Neural cell (in vitro differentiated cells): ENCODE results near the gene CD300LF. TPM values are rescaled to one million over a fixed set of nuclear protein-coding genes. Genes with fewer than 3 reads are reported as not detected.

Source experiments
- H2AFZ ChIP-seq: fragments of 200-600, 300-800 bp; sonication (generic), shearing (Covaris generic); 2 replicates; pipeline ENCODE4 v1.6.0; 2014; ENCODE audit warnings: low read depth, mild to moderate bottlenecking, antibody characterized with exemption, low read length, moderate library complexity
- H3F3A ChIP-seq: fragments of 200-600 bp; shearing (Covaris generic); 2 replicates; pipeline ENCODE4 v1.6.1; 2016; ENCODE audit warnings: mild to moderate bottlenecking, moderate library complexity, mixed read lengths, antibody characterized with exemption, low read length; ENCODE audit not compliant: insufficient read depth, poor library complexity, severe bottlenecking
- H3K27ac ChIP-seq: fragments of 200-600, 300-800 bp; sonication (generic), shearing (Covaris generic); 2 replicates; pipeline ENCODE4 v1.5.1; 2014; ENCODE audit warnings: mild to moderate bottlenecking, low read length, moderate library complexity
- H3K27me3 ChIP-seq: fragments of 300-800, 200-600 bp; sonication (generic), shearing (Covaris generic); 2 replicates; pipeline ENCODE4 v1.6.0; 2014; ENCODE audit warnings: mild to moderate bottlenecking, low read depth, low read length, moderate library complexity; ENCODE audit not compliant: insufficient read depth
- H3K36me3 ChIP-seq: fragments of 300-800, 200-600 bp; sonication (generic), shearing (Covaris generic); 2 replicates; pipeline ENCODE4 v1.5.1; 2014; ENCODE audit warnings: mild to moderate bottlenecking, antibody characterized with exemption, low read length, moderate library complexity; ENCODE audit not compliant: insufficient read depth
- H3K4me2 ChIP-seq: fragments of 300-800, 200-600 bp; sonication (generic), shearing (Covaris generic); 2 replicates; pipeline ENCODE4 v1.6.0; 2014; ENCODE audit warnings: mild to moderate bottlenecking, low read length
- H3K4me3 ChIP-seq: fragments of 300-800, 200-600 bp; sonication (generic), shearing (Covaris generic); 2 replicates; pipeline ENCODE4 v1.5.1; 2014; ENCODE audit warnings: mild to moderate bottlenecking, low read length, moderate library complexity
- H3K79me2 ChIP-seq: fragments of 200-600 bp; shearing (Covaris generic); replicated peaks from 2 replicates; pipeline ENCODE4 v1.6.0; 2014; ENCODE audit warnings: mild to moderate bottlenecking, low read length, moderate library complexity; ENCODE audit not compliant: insufficient read depth
- H3K9ac ChIP-seq: fragments of 300-800, 200-600 bp; sonication (generic), shearing (Covaris generic); 2 replicates; pipeline ENCODE4 v1.6.1; 2016; ENCODE audit warnings: mild to moderate bottlenecking, low read length, mixed read lengths
- H3K9me2 ChIP-seq: fragments of 200-600 bp; shearing (Covaris generic); 2 replicates; pipeline ENCODE4 v1.6.1; 2016; ENCODE audit warnings: mild to moderate bottlenecking, low read length, mixed read lengths; ENCODE audit not compliant: insufficient read depth
- H3K9me3 ChIP-seq: fragments of 200-600, 300-800 bp; sonication (generic), shearing (Covaris generic); 2 replicates; pipeline ENCODE4 v1.6.1; 2016; ENCODE audit warnings: mild to moderate bottlenecking, mixed run types, low read length, moderate library complexity, mixed read lengths
- H4K20me1 ChIP-seq: fragments of 200-600 bp; shearing (Covaris generic); 2 replicates; pipeline ENCODE4 v1.6.1; 2016; ENCODE audit warnings: mild to moderate bottlenecking, mixed run types; ENCODE audit not compliant: insufficient read depth
- EP300 ChIP-seq: fragments of 450-650 bp; conservative IDR thresholded peaks from 2 replicates; pipeline ENCODE4 v1.6.1; 2014; ENCODE audit warnings: antibody characterized with exemption, mild to moderate bottlenecking, moderate library complexity; ENCODE audit not compliant: poor library complexity, severe bottlenecking
- EZH2 ChIP-seq: fragments of 200-600, 300-800 bp; shearing (Covaris generic), sonication (generic); IDR thresholded peaks from 2 replicates; pipeline ENCODE4 v1.6.1; 2014; ENCODE audit warnings: antibody characterized with exemption, low read length, borderline replicate concordance, mild to moderate bottlenecking; ENCODE audit not compliant: insufficient read depth, poor library complexity, severe bottlenecking
- MXI1 ChIP-seq: fragments of 450-650 bp; conservative IDR thresholded peaks from 2 replicates; pipeline ENCODE4 v1.6.1; 2014; ENCODE audit warnings: antibody characterized with exemption, mild to moderate bottlenecking; ENCODE audit not compliant: poor library complexity, severe bottlenecking
- POLR2AphosphoS5 ChIP-seq: IDR thresholded peaks from 2 replicates; pipeline ENCODE4 v1.6.1; 2012
- RAD21 ChIP-seq: fragments of 450-650 bp; conservative IDR thresholded peaks from 2 replicates; pipeline ENCODE4 v1.6.1; 2014; ENCODE audit warnings: antibody characterized with exemption, mild to moderate bottlenecking, moderate library complexity
- SMC3 ChIP-seq: fragments of 450-650 bp; conservative IDR thresholded peaks from 2 replicates; pipeline ENCODE4 v1.6.1; 2014; ENCODE audit warnings: antibody characterized with exemption, mild to moderate bottlenecking, moderate library complexity; ENCODE audit not compliant: poor library complexity
- TAF1 ChIP-seq: IDR thresholded peaks from 2 replicates; pipeline ENCODE4 v1.6.1; 2012; ENCODE audit warnings: low read depth
- polyA plus RNA-seq: library from polyadenylated mRNA; depleted of rRNA; stranded (reverse); fragments of >200 nt; gene quantifications from 2 replicates; pipeline ENCODE4 v1.2.3, GENCODE V29; 2014
- TF ChIP-seq, protein P1 (sequence below): fragments of 450-650 bp; IDR thresholded peaks from 2 replicates; pipeline ENCODE4 v1.5.1; 2014; ENCODE audit warnings: antibody characterized with exemption, mild to moderate bottlenecking, moderate library complexity; ENCODE audit not compliant: poor library complexity, severe bottlenecking
- TF ChIP-seq, protein P2 (sequence below): IDR thresholded peaks from 2 replicates; pipeline ENCODE4 v1.6.1; 2012; ENCODE audit warnings: borderline replicate concordance

CD300LF gene
- polyA plus RNA-seq, 1 donor from 2014 or later: not detected

DNA sequence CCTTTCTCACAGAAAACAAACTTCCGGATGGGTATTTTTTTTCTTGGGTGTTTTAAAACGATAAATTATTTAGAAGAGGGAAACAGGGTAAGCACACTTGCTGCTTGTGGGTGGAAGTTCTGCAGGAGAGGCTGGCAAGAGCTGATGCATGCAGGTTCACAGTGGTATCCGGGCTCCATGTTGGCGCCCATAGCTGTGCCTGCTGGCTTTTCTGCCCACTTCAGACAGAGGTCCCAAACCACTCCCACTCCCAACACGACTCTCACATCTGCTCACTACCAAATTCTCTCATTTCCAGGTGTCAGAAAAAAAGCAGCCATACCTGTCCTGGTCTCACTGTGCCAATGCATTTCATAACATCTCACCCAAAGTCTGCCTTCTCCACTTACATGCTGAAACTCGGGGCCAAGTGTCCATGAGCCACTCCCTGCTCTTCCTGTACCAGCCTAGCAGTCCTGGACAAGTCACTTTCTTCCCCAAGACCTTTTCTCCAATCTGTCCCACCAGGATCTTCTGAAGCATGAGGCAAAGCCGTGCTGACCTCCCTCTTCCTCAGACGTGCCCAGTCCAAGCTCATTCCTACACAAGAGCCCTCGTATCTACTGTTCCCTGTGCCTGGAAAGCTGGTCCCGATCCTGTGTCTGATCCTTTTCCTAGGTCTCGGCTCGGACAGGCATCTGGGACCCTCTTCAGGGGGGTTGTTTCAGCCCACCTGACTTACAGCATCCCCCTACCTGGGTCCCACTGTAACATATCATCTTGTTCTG, 1.5 kb downstream of the CD300LF start (continued):
- TF ChIP-seq SMC3: no peak

GRCh38 chr17:74704544-74704943, 8.2 kb downstream of the CD300LF start:
- no peaks in the 10 kb centered on the region for H3K79me2 ChIP-seq
- H3F3A ChIP-seq: no peaks in the 10 kb centered on the region
- no peak overlapping the region for H3K9ac ChIP-seq
- no peak overlapping the region for H3K4me3 ChIP-seq
- no peaks in the 10 kb centered on the region for H3K27me3 ChIP-seq
- no peak overlapping the region for H2AFZ ChIP-seq
- TF ChIP-seq MXI1 (no peak), POLR2AphosphoS5 (no peak)
- TF ChIP-seq, protein P1, sequence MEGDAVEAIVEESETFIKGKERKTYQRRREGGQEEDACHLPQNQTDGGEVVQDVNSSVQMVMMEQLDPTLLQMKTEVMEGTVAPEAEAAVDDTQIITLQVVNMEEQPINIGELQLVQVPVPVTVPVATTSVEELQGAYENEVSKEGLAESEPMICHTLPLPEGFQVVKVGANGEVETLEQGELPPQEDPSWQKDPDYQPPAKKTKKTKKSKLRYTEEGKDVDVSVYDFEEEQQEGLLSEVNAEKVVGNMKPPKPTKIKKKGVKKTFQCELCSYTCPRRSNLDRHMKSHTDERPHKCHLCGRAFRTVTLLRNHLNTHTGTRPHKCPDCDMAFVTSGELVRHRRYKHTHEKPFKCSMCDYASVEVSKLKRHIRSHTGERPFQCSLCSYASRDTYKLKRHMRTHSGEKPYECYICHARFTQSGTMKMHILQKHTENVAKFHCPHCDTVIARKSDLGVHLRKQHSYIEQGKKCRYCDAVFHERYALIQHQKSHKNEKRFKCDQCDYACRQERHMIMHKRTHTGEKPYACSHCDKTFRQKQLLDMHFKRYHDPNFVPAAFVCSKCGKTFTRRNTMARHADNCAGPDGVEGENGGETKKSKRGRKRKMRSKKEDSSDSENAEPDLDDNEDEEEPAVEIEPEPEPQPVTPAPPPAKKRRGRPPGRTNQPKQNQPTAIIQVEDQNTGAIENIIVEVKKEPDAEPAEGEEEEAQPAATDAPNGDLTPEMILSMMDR: no peak
- TF ChIP-seq, protein P2, sequence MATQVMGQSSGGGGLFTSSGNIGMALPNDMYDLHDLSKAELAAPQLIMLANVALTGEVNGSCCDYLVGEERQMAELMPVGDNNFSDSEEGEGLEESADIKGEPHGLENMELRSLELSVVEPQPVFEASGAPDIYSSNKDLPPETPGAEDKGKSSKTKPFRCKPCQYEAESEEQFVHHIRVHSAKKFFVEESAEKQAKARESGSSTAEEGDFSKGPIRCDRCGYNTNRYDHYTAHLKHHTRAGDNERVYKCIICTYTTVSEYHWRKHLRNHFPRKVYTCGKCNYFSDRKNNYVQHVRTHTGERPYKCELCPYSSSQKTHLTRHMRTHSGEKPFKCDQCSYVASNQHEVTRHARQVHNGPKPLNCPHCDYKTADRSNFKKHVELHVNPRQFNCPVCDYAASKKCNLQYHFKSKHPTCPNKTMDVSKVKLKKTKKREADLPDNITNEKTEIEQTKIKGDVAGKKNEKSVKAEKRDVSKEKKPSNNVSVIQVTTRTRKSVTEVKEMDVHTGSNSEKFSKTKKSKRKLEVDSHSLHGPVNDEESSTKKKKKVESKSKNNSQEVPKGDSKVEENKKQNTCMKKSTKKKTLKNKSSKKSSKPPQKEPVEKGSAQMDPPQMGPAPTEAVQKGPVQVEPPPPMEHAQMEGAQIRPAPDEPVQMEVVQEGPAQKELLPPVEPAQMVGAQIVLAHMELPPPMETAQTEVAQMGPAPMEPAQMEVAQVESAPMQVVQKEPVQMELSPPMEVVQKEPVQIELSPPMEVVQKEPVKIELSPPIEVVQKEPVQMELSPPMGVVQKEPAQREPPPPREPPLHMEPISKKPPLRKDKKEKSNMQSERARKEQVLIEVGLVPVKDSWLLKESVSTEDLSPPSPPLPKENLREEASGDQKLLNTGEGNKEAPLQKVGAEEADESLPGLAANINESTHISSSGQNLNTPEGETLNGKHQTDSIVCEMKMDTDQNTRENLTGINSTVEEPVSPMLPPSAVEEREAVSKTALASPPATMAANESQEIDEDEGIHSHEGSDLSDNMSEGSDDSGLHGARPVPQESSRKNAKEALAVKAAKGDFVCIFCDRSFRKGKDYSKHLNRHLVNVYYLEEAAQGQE: no peak
- no peaks in the 10 kb centered on the region for H3K9me2 ChIP-seq
- no peaks in the 10 kb centered on the region for H4K20me1 ChIP-seq
- no peaks in the 10 kb centered on the region for H3K9me3 ChIP-seq
- no peaks in the 10 kb centered on the region for H3K36me3 ChIP-seq
- H3K27ac ChIP-seq: no peak overlapping the region
- H3K4me2 ChIP-seq: no peak overlapping the region

- no peaks in the 10 kb centered on the region for H3K9me3 ChIP-seq
- H3K4me3 ChIP-seq: no peak overlapping the region
- no peaks in the 10 kb centered on the region for H4K20me1 ChIP-seq
- H3K36me3 ChIP-seq: no peaks in the 10 kb centered on the region
- H3K9ac ChIP-seq: no peak overlapping the region
- no peaks in the 10 kb centered on the region for H3K27me3 ChIP-seq
- H3K27ac ChIP-seq: no peak overlapping the region
- H3K79me2 ChIP-seq: no peaks in the 10 kb centered on the region
- no peaks in the 10 kb centered on the region for H3K9me2 ChIP-seq
- no peak overlapping the region for H3K4me2 ChIP-seq
- H3F3A ChIP-seq: no peaks in the 10 kb centered on the region
- no peak for TF ChIP-seq TAF1
- no peak for TF ChIP-seq MXI1
- TF ChIP-seq POLR2AphosphoS5: no peak
- no peak for TF ChIP-seq EZH2
- TF ChIP-seq, protein P1: no peak
- TF ChIP-seq, protein P2: no peak
- TF ChIP-seq SMC3: no peak
- TF ChIP-seq EP300: no peak
- TF ChIP-seq RAD21: no peak
- H2AFZ ChIP-seq: no peak overlapping the region
Measured at GRCh38 chr17:74703311-74703710, 9.4 kb downstream of the CD300LF start.
